H9 (cell line): Measurements from ENCODE around the gene ZNF609. TPM values are rescaled to one million over a fixed set of nuclear protein-coding genes. Genes with fewer than 3 reads are reported as not detected.

Experiments used
- DNase-seq: peaks from one replicate; pipeline ENCODE4 v3.0.0-alpha.2; 2017
- H2AFZ ChIP-seq: one replicate; pipeline ENCODE4 v1.6.1; 2013; ENCODE audit warnings: mild to moderate bottlenecking, low read length, control low read depth, moderate library complexity
- H2AK5ac ChIP-seq: 2 replicates; pipeline ENCODE4 v1.6.1; 2013; ENCODE audit warnings: low read length, control low read depth, mixed read lengths; ENCODE audit not compliant: insufficient read length
- H2BK120ac ChIP-seq: one replicate; pipeline ENCODE4 v1.6.1; 2013; ENCODE audit warnings: low read depth, mild to moderate bottlenecking, low read length, control low read depth, inconsistent platforms; ENCODE audit not compliant: poor library complexity, severe bottlenecking
- H2BK12ac ChIP-seq: 2 replicates; pipeline ENCODE4 v1.6.1; 2013; ENCODE audit warnings: low read length, control low read depth, mixed read lengths, low read depth; ENCODE audit not compliant: insufficient read length
- H2BK15ac ChIP-seq: 2 replicates; pipeline ENCODE4 v1.6.1; 2013; ENCODE audit warnings: low read depth, low read length, control low read depth
- H2BK20ac ChIP-seq: one replicate; pipeline ENCODE4 v1.6.1; 2013; ENCODE audit warnings: low read depth, mild to moderate bottlenecking, low read length, control low read depth, inconsistent platforms; ENCODE audit not compliant: poor library complexity, severe bottlenecking
- H2BK5ac ChIP-seq: 2 replicates; pipeline ENCODE4 v1.6.1; 2013; ENCODE audit warnings: low read length, control low read depth, mixed read lengths; ENCODE audit not compliant: insufficient read length
- H3K14ac ChIP-seq: 2 replicates; pipeline ENCODE4 v1.6.1; 2013; ENCODE audit warnings: low read length, control low read depth; ENCODE audit not compliant: insufficient read depth
- H3K18ac ChIP-seq: 2 replicates; pipeline ENCODE4 v1.6.1; 2013; ENCODE audit warnings: low read depth, mild to moderate bottlenecking, mixed read lengths, low read length, control low read depth; ENCODE audit not compliant: insufficient read length
- H3K23ac ChIP-seq: 2 replicates; pipeline ENCODE4 v1.6.1; 2013; ENCODE audit warnings: low read length, control low read depth, mixed read lengths, low read depth; ENCODE audit not compliant: insufficient read length
- H3K23me2 ChIP-seq: 2 replicates; pipeline ENCODE4 v1.6.1; 2013; ENCODE audit warnings: low read depth, mild to moderate bottlenecking, mixed read lengths, low read length, control low read depth; ENCODE audit not compliant: insufficient read length, poor library complexity, severe bottlenecking
- H3K27ac ChIP-seq: 2 replicates; pipeline ENCODE4 v1.5.1; 2013; ENCODE audit warnings: low read length, control low read depth, mixed read lengths, low read depth; ENCODE audit not compliant: insufficient read length
- H3K27me3 ChIP-seq: 2 replicates; pipeline ENCODE4 v1.6.1; 2013; ENCODE audit warnings: low read length, control low read depth, inconsistent platforms; ENCODE audit not compliant: insufficient read depth
- H3K4ac ChIP-seq: 2 replicates; pipeline ENCODE4 v1.6.1; 2013; ENCODE audit warnings: low read depth, mild to moderate bottlenecking, control low read depth, inconsistent platforms, low read length, moderate library complexity
- H3K4me1 ChIP-seq: 2 replicates; pipeline ENCODE4 v1.6.1; 2013; ENCODE audit warnings: low read length, control low read depth, inconsistent platforms; ENCODE audit not compliant: insufficient read depth
- H3K4me2 ChIP-seq: 2 replicates; pipeline ENCODE4 v1.6.1; 2013; ENCODE audit warnings: low read length, control low read depth, mixed read lengths; ENCODE audit not compliant: insufficient read length, insufficient read depth
- H3K56ac ChIP-seq: 2 replicates; pipeline ENCODE4 v1.6.1; 2013; ENCODE audit warnings: low read depth, mild to moderate bottlenecking, mixed read lengths, low read length, control low read depth; ENCODE audit not compliant: insufficient read length
- H3K79me1 ChIP-seq: 2 replicates; pipeline ENCODE4 v1.6.1; 2013; ENCODE audit warnings: low read depth, mild to moderate bottlenecking, moderate library complexity, low read length, control low read depth, inconsistent platforms; ENCODE audit not compliant: insufficient read depth, poor library complexity, severe bottlenecking
- H3K79me2 ChIP-seq: 2 replicates; pipeline ENCODE4 v1.6.1; 2013; ENCODE audit warnings: low read length, control low read depth, inconsistent platforms; ENCODE audit not compliant: insufficient read depth
- H3K9ac ChIP-seq: 2 replicates; pipeline ENCODE4 v1.6.1; 2013; ENCODE audit warnings: low read length, control low read depth, mixed read lengths; ENCODE audit not compliant: insufficient read length; ENCODE audit errors: extremely low read depth
- H3K9me3 ChIP-seq: one replicate; pipeline ENCODE4 v1.6.1; 2013; ENCODE audit warnings: low read depth, low read length, inconsistent platforms; ENCODE audit not compliant: control insufficient read depth
- H3T11ph ChIP-seq: one replicate; pipeline ENCODE4 v1.6.1; 2013; ENCODE audit warnings: mild to moderate bottlenecking, low read length, control low read depth, inconsistent platforms
- H4K20me1 ChIP-seq: one replicate; pipeline ENCODE4 v1.6.1; 2013; ENCODE audit not compliant: control insufficient read depth, insufficient read length, insufficient read depth
- H4K5ac ChIP-seq: 2 replicates; pipeline ENCODE4 v1.6.1; 2013; ENCODE audit warnings: low read depth, mild to moderate bottlenecking, mixed read lengths, low read length, control low read depth; ENCODE audit not compliant: insufficient read length
- H4K8ac ChIP-seq: replicated peaks from 2 replicates; pipeline ENCODE4 v1.6.1; 2013; ENCODE audit warnings: low read length, control low read depth, mixed read lengths, low read depth; ENCODE audit not compliant: insufficient read length
- H4K91ac ChIP-seq: 2 replicates; pipeline ENCODE4 v1.6.1; 2013; ENCODE audit warnings: low read depth, mild to moderate bottlenecking, moderate library complexity, mixed read lengths, low read length, control low read depth; ENCODE audit not compliant: insufficient read length
- H3K27ac Mint-ChIP-seq, 3 experiments: 2 replicates in 2 of 3; 3 replicates in 1 of 3; pipeline ENCODE4 v1.8.0; 2020 to 2021; ENCODE audit warnings: mixed read lengths in 3 of 3, mild to moderate bottlenecking in 1 of 3, moderate library complexity in 1 of 3
- H3K27me3 Mint-ChIP-seq: 2 replicates; pipeline ENCODE4 v1.8.0; 2021; ENCODE audit warnings: low read depth, mild to moderate bottlenecking, moderate library complexity, mixed read lengths
- H3K36me3 Mint-ChIP-seq, 3 experiments: 2 replicates in 2 of 3; 3 replicates in 1 of 3; pipeline ENCODE4 v1.8.0; 2020 to 2021; ENCODE audit warnings: low read depth in 3 of 3, mixed read lengths in 3 of 3; ENCODE audit not compliant: insufficient read depth in 1 of 3
- H3K4me1 Mint-ChIP-seq, 2 experiments: 2 replicates each; pipeline ENCODE4 v1.8.0; 2020; ENCODE audit warnings: mixed read lengths in 2 of 2
- H3K4me3 Mint-ChIP-seq, 2 experiments: 2 replicates in 1 of 2; 3 replicates in 1 of 2; pipeline ENCODE4 v1.8.0; 2020 to 2021; ENCODE audit warnings: mild to moderate bottlenecking in 2 of 2, mixed read lengths in 2 of 2, moderate library complexity in 1 of 2
- H3K9me3 Mint-ChIP-seq, 2 experiments: 2 replicates in 1 of 2; 3 replicates in 1 of 2; pipeline ENCODE4 v1.8.0; 2020; ENCODE audit warnings: mild to moderate bottlenecking in 2 of 2, mixed read lengths in 2 of 2, moderate library complexity in 1 of 2
- WGBS: extraction: QIAGEN DNeasy Blood & Tissue Kit; methylation state at CpG from one replicate; pipeline ENCODE4 v1.1.7; 2013; ENCODE audit warnings: missing lambda C conversion rate, low lambda C conversion rate, mixed read lengths; ENCODE audit not compliant: insufficient read length; ENCODE audit errors: extremely low coverage; 5-methylcytosine and 5-hydroxymethylcytosine counted together
- total RNA-seq: library from RNA; stranded (reverse); gene quantifications from 2 replicates; pipeline ENCODE4 v1.2.1, GENCODE V29; 2021
- TF ChIP-seq, protein P1 (sequence below): fragments of 200-600 bp; sonication (generic); conservative IDR thresholded peaks from 3 replicates; pipeline ENCODE4 v1.8.0; 2021; ENCODE audit warnings: antibody characterized with exemption, mild to moderate bottlenecking

Gene ZNF609
- total RNA-seq, 1 experiment from 2014 or later: 45.3 TPM

DNA sequence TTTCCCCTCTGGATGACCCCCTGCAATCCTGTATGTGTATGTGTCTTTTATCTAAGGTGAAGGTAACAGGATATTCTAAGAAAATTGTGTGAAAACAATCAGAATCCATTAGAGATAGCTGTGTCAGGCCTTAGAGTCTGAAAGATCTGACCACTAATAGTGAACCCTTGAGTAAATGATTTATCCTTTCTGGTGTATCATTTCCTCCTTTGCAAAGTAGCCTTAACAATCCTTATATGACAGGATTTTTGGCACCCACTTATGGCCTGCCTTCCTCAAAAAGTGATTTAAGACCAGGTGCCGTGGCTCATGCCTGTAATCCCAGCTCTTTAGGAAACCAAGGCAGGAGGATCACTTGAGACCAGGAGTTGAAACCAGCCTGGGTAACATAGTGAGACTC, 204.8 kb downstream of the ZNF609 start:
- H3K27ac Mint-ChIP-seq: no peak overlapping the region
- no peaks in the 10 kb centered on the region for H3K9me3 Mint-ChIP-seq
- H3K4me2 ChIP-seq: no peak overlapping the region
- H3K27me3 Mint-ChIP-seq: no peaks in the 10 kb centered on the region; the same call in 1 of the 2 replicates
- no peaks in the 10 kb centered on the region; the same call in 1 of the 2 replicates for H3K4me1 ChIP-seq
- no peak overlapping the region for H2BK5ac ChIP-seq
- H3K9ac ChIP-seq: no peak overlapping the region
- H2BK12ac ChIP-seq: no peak overlapping the region
- H4K8ac ChIP-seq: no peak overlapping the region
- no peak overlapping the region for H3K23ac ChIP-seq
- no peak overlapping the region for H2BK20ac ChIP-seq
- H4K20me1 ChIP-seq: no peaks in the 10 kb centered on the region
- H3K79me1 ChIP-seq: no peaks in the 10 kb centered on the region
- H3K23me2 ChIP-seq: no peaks in the 10 kb centered on the region
- H3K79me2 ChIP-seq: peaks cover 2% of the 10 kb centered on the region; the same call in 1 of the 2 replicates
- no peak overlapping the region for H4K91ac ChIP-seq
- peaks cover 17% of the 10 kb centered on the region in 2 experiments for H3K4me1 Mint-ChIP-seq
- H3K14ac ChIP-seq: no peak overlapping the region
- H3K27me3 ChIP-seq: no peaks in the 10 kb centered on the region
- no peak overlapping the region for H2AK5ac ChIP-seq
- H3K27ac ChIP-seq: no peak overlapping the region
- H3K4me3 Mint-ChIP-seq: no peak overlapping the region
- H3K18ac ChIP-seq: no peak overlapping the region
- H3K9me3 ChIP-seq: no peaks in the 10 kb centered on the region
- TF ChIP-seq, protein P1, sequence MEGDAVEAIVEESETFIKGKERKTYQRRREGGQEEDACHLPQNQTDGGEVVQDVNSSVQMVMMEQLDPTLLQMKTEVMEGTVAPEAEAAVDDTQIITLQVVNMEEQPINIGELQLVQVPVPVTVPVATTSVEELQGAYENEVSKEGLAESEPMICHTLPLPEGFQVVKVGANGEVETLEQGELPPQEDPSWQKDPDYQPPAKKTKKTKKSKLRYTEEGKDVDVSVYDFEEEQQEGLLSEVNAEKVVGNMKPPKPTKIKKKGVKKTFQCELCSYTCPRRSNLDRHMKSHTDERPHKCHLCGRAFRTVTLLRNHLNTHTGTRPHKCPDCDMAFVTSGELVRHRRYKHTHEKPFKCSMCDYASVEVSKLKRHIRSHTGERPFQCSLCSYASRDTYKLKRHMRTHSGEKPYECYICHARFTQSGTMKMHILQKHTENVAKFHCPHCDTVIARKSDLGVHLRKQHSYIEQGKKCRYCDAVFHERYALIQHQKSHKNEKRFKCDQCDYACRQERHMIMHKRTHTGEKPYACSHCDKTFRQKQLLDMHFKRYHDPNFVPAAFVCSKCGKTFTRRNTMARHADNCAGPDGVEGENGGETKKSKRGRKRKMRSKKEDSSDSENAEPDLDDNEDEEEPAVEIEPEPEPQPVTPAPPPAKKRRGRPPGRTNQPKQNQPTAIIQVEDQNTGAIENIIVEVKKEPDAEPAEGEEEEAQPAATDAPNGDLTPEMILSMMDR: no peak
- no peak overlapping the region for H3T11ph ChIP-seq
- no peak overlapping the region for H3K4ac ChIP-seq
- H2BK120ac ChIP-seq: no peak overlapping the region
- H2AFZ ChIP-seq: no peak overlapping the region
- no peak for DNase-seq
- H2BK15ac ChIP-seq: no peak overlapping the region
- H4K5ac ChIP-seq: no peak overlapping the region
- H3K56ac ChIP-seq: no peak overlapping the region
- WGBS: no CpG with 5 or more reads among the region's 1 CpG
- peaks cover 2 to 3% (median 2%) of the 10 kb centered on the region in 3 experiments; a peak in 2 of 7 replicates for H3K36me3 Mint-ChIP-seq
